Small intestine (tissue), 7 donors: ENCODE results near the gene SCN8A. TPM values are rescaled to one million over a fixed set of nuclear protein-coding genes. Genes with fewer than 3 reads are reported as not detected.

Source experiments
- DNase-seq, 2 donors: peaks; one replicate each; pipeline versions ENCODE4 v3.0.0 to v3.0.0-alpha.2; 2013
- FAIRE-seq: peaks from 2 replicates; lab custom pipeline; 2012; peaks lifted over from hg19 to GRCh38; lab: Jason Lieb, UNC
- H3K27ac ChIP-seq, 3 donors: one replicate each; pipeline ENCODE4 v1.5.1; 2013; ENCODE audit warnings: low read length in 2 of 3, mild to moderate bottlenecking in 2 of 3, control low read depth in 1 of 3, inconsistent platforms in 1 of 3, low read depth in 1 of 3, moderate library complexity in 1 of 3
- H3K27me3 ChIP-seq, 3 donors: one replicate each; pipeline ENCODE4 v1.6.1; 2013; ENCODE audit warnings: low read length in 3 of 3, inconsistent platforms in 1 of 3; ENCODE audit not compliant: control insufficient read depth in 3 of 3, insufficient read depth in 3 of 3
- H3K36me3 ChIP-seq, 3 donors: one replicate each; pipeline ENCODE4 v1.6.1; 2013; ENCODE audit warnings: low read length in 3 of 3, inconsistent platforms in 1 of 3, low read depth in 1 of 3, mild to moderate bottlenecking in 1 of 3, moderate library complexity in 1 of 3; ENCODE audit not compliant: control insufficient read depth in 3 of 3, insufficient read depth in 2 of 3
- H3K4me1 ChIP-seq, 3 donors: one replicate each; pipeline ENCODE4 v1.6.1; 2013; ENCODE audit warnings: low read length in 2 of 3, inconsistent platforms in 1 of 3, low read depth in 1 of 3, mild to moderate bottlenecking in 1 of 3, moderate library complexity in 1 of 3; ENCODE audit not compliant: control insufficient read depth in 3 of 3, insufficient read depth in 2 of 3
- H3K4me3 ChIP-seq, 3 donors: one replicate each; pipeline ENCODE4 v1.5.1; 2013; ENCODE audit warnings: low read length in 3 of 3, control low read depth in 1 of 3, inconsistent platforms in 1 of 3, low read depth in 1 of 3, mild to moderate bottlenecking in 1 of 3, moderate library complexity in 1 of 3
- H3K9me3 ChIP-seq, 2 donors: one replicate each; pipeline ENCODE4 v1.6.1; 2013; ENCODE audit warnings: low read depth in 1 of 2, low read length in 1 of 2; ENCODE audit not compliant: control insufficient read depth in 2 of 2, insufficient read depth in 1 of 2
- WGBS, 3 donors: extraction: QIAGEN DNeasy Blood & Tissue Kit; methylation state at CpG; one replicate each; pipeline ENCODE4 v1.1.7; 2013; 5-methylcytosine and 5-hydroxymethylcytosine counted together
- polyA plus RNA-seq, 4 donors: library from polyadenylated mRNA; stranded (reverse) in 3 of 4; unstranded in 1 of 4; fragments of 200-250 nt in 3 of 4; fragments of 120-200 nt in 1 of 4; gene quantifications; one replicate each; pipeline versions ENCODE4 v1.2.1 to v1.2.3, GENCODE V29; 2013
- donor health status: healthy with polysubstance abuse.
- donor health status: control.
- donor health status: control.
- donor health status: Bipolar disorder and iron deficiency.
- donor health status: healthy.

SCN8A gene
- polyA plus RNA-seq, 4 donors, result 0.19 to 1.2 TPM; not detected in 2

DNA sequence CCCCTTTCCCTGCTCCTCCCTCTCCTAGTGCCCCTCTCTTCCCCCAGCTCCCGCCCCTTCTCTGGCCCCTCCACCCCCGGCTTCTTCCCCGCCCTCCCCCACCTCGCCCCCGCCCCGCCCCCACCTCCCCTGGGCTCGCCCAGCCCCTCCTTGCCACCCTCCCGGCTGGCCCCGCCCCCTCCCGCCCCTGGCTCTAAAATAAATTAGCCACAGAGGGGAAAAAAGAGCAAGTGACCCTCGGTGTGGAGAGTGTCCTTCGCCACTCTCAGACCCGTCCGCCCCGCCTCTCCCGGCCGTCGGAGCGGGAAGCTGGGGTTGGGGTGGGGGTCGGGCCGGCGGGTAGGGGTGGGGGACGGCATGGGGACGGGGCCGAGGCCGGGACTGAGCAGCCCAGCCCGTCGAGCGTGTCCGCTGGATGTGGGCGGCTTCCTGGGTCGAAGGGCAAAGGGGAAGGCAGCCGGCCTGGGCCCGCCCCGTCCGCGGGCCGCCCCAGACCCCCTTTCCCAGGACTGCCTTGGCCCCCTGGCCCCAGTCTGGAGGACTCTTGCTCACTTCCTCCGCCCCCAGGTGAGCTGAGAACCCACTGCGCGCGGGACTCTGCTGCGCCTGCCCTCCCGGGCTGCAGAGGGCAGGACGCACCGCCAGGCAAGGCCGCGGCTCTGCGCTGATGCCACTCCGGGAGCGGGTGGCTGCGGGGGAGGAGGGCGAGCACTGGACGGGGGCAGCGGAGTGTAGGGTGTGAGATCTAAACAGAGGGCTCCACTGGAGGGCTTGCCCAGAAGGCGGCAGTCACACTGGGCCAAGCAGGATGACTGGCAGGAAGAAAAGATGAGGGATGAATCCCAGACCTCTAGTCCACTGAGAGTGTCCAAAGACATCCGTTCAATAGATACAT lies 258.1 kb downstream of the SCN8A start:
- H3K4me1 ChIP-seq, result peaks cover 0 to 26% (median 4%) of the 10 kb centered on the region in 3 donors
- no peaks in the 10 kb centered on the region for H3K36me3 ChIP-seq
- no peak overlapping the region for H3K27ac ChIP-seq
- no peak for FAIRE-seq
- DNase-seq, result peak in 1 of 2 donors; percentile 42
- peaks cover 8 to 72% (median 13%) of the 10 kb centered on the region in 3 donors for H3K27me3 ChIP-seq
- no peaks in the 10 kb centered on the region for H3K9me3 ChIP-seq
- H3K4me3 ChIP-seq, result peak overlapping the region in 2 of 3 donors; percentile 5 to 33
- WGBS, 3 donors, result 27 to 36% (median 30%) methylated on average over 33 to 57 of the region's 57 CpGs

DNA sequence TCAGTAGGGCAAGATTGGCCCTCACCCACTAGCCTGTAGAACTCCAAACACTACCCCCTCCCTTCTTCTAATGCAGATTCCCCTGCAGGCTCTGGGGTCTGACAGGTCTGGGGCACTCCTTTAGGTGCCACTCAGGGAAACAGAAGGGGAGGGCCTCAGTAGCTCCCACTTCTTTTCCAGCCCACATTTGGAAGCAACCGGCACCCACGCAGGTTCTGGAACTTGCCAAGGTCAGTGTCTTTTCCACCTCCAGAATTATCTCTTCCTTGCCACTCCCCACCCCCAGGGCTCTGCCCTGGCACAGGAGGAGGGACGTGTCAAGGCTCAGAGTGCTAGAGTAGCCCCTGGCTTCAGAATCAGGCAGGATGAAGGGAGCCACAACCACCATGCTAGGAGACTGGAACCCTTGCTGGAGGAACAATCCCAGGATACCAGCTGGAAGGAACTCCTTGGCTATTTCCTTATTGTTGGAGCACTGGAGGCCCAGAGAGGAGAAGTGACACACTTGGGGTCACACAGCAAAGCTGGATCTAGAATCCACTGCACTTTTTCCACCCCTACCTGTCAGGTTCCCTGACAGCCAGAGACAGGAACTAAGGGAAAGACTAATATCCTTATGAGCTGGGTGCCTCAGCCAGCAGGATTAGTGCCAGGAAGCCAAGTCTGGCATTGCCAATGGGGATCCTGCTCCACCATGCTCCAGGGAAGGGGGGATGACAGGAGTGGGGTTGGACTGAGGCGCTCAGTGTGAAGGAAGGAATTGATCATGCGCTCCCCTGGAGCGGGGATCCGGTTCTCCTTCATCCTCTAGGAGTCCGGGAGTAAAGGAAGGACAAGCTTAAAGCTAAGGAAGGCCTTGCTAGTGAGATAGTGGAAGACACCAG lies 259.3 kb downstream of the SCN8A start:
- Histone ChIP-seq H3K27ac (no peak overlapping the region), H3K4me1 (peaks cover 0 to 22% (median 4%) of the 10 kb centered on the region in 3 donors), H3K27me3 (peaks cover 7 to 61% (median 9%) of the 10 kb centered on the region in 3 donors), H3K9me3 (no peaks in the 10 kb centered on the region), H3K4me3 (no peak overlapping the region), H3K36me3 (no peaks in the 10 kb centered on the region)
- DNase-seq (no peak), FAIRE-seq (no peak)
- 80 to 84% (median 80%) methylated on average over 8 of the region's 8 CpGs for WGBS, 3 donors

DNA sequence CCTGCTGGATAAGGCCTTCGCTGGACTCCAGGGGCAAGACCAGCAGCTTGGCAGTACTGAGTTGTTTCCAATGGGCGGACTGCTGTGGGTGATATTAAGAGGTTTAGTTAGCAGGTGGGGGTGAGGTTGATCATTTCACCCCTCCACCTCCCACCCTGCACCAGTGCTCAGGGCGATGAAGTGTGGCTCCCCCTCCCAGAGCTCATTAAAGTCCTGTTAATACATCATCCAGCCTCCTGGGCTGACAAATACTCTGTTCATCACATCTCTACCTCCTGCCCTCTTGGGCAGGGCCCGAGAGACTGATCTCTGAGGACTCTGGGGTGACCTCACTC lies 259.9 kb downstream of the SCN8A start:
- DNase-seq, result no peak
- 71 to 83% (median 79%) methylated on average over 4 of the region's 4 CpGs for WGBS, 3 donors
- H3K36me3 ChIP-seq, result no peaks in the 10 kb centered on the region
- H3K4me1 ChIP-seq, result peaks cover 0 to 21% (median 4%) of the 10 kb centered on the region in 3 donors
- peaks cover 4 to 60% (median 6%) of the 10 kb centered on the region in 3 donors for H3K27me3 ChIP-seq
- no peak overlapping the region for H3K4me3 ChIP-seq
- FAIRE-seq, result no peak
- H3K9me3 ChIP-seq, result no peaks in the 10 kb centered on the region
- no peak overlapping the region for H3K27ac ChIP-seq

DNA sequence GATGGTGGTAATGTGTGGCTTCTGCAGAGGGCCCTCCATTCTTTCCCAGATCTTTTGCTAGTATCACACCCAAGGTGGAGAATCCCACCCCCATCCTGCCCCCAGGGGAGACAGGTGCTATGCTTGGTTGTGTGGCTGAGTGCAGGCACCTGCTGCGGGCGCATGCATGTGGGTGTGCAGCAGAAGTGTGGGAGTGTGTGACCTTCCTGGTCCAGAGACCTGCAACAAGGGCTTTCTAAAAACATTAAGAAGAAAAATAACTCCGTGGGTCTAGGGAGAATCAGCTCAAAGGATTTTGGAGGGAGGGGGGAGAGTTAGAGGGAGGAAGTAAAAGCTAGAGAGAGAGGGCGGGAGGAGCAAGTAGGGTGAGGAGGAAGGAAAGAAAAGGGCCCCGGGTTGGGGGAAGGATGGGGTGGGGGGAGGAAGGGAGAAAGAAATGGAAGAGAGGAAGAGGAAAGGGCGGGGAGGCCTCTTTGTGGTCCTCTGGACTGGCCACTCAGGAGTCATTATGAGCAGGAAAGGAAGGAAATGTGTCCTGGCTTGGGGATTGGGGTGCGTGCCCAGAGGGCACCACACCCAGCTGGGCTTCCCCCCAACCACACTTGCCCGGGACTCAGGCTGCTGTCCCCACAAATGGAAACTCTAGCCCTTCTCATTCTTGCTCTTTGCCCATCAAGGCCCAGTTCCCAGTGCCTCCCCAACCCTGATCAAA lies 260.5 kb downstream of the SCN8A start:
- Histone ChIP-seq H3K27me3 (peaks cover 0 to 60% (median 2%) of the 10 kb centered on the region in 3 donors), H3K36me3 (no peaks in the 10 kb centered on the region), H3K4me1 (peaks cover 0 to 21% (median 4%) of the 10 kb centered on the region in 3 donors), H3K27ac (no peak overlapping the region), H3K4me3 (no peak overlapping the region), H3K9me3 (no peaks in the 10 kb centered on the region)
- 46 to 53% (median 52%) methylated on average over 7 to 8 of the region's 8 CpGs for WGBS, 3 donors
- FAIRE-seq (no peak), DNase-seq (no peak)

GRCh38 chr12:51852404-51853137 lies 261.5 kb downstream of the SCN8A start:
- Histone ChIP-seq H3K27ac (no peak overlapping the region), H3K4me1 (peaks cover 0 to 15% (median 3%) of the 10 kb centered on the region in 3 donors), H3K9me3 (no peaks in the 10 kb centered on the region), H3K27me3 (peaks cover 0 to 57% (median 2%) of the 10 kb centered on the region in 3 donors), H3K4me3 (no peak overlapping the region), H3K36me3 (no peaks in the 10 kb centered on the region)
- DNase-seq (no peak), FAIRE-seq (no peak)
- 76 to 85% (median 79%) methylated on average over 5 of the region's 5 CpGs for WGBS, 3 donors

DNA sequence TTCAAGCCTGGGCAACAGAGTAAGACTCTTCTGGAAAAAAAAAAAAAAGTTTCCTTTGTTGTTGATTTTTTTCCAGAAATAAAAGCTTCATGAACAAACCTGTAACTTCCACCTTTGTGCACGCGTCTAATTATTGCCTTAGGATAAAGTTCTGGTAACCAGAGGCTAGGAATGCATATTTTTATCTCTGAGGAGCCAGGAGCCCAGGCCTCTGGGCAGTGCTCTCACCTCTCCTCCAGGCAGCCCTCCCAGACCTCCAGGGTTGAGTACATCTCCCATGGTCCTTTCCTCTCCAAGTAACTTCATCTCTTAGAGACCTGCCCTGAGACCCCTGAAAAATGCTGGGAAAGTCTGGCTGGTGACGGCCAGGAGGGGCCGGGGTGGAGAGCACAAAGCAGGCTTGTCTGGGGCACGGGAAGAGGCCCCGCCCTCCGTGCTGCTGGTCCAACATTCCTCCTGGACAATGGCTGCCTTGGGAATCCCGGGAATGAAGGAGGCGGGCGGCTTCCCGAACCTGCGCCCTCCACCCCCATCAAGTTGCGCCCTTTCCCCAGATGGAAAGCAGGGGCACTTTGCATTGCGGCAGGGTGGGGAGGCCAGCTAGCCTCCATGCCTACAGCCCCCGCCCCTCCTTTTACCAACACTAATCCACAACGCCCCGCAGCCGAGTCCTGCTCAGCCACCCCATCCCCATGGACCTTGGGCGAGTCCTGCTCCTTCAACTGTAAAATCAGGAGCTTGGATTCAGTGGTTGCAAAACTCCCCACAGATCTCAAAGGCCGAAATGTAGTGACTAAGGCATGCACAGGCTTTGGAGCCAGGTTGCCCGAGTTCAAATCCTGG lies 264.8 kb downstream of the SCN8A start:
- Histone ChIP-seq H3K27me3 (peaks cover 0 to 32% (median 0%) of the 10 kb centered on the region in 3 donors), H3K4me1 (peaks cover 0 to 11% (median 0%) of the 10 kb centered on the region in 3 donors), H3K4me3 (peak overlapping the region in 1 of 3 donors; percentile 14), H3K9me3 (no peaks in the 10 kb centered on the region), H3K27ac (no peak overlapping the region), H3K36me3 (no peaks in the 10 kb centered on the region)
- peak in 1 of 2 donors; percentile 42 for DNase-seq
- WGBS, 3 donors, result 13 to 33% (median 19%) methylated on average over 21 of the region's 21 CpGs
- FAIRE-seq, result no peak

DNA sequence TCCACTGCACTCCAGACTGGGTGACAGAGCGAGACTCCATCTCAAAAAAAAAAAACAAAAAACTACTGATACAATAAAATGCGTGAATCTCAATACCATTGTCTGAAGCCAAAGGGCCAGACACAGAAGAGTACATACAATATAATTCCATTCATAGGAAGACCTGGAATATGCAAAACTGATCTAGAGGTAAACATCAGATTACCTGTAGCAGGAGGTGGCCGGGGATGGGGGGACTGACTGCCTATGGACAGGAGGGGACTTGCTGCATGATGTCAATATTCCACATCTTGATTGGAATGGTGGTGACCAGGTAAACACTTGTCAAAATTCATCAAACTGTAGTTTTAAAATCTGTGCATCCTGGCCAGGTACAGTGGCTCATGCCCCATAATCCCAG lies 270.0 kb downstream of the SCN8A start:
- 79 to 92% (median 88%) methylated on average over 3 of the region's 3 CpGs for WGBS, 3 donors
- H3K27me3 ChIP-seq, result peaks cover 0 to 19% (median 6%) of the 10 kb centered on the region in 3 donors

More for the DNA sequence above, 270.0 kb downstream of the SCN8A start:
- DNase-seq (no peak), FAIRE-seq (no peak)
- Histone ChIP-seq H3K4me1 (peaks cover 0 to 33% (median 3%) of the 10 kb centered on the region in 3 donors), H3K36me3 (no peaks in the 10 kb centered on the region), H3K9me3 (no peaks in the 10 kb centered on the region), H3K4me3 (no peak overlapping the region), H3K27ac (no peak overlapping the region)
